HEK293 (cell line): Measurements from ENCODE around the gene EGR1.
A peak's percentile ranks its signal among the peaks of the same experiment; 100 is the strongest.

Experiments used
- CTCF ChIA-PET: fragments of 350-600 bp; formaldehyde crosslinking; extraction: SDS; loops from one replicate; lab custom pipeline; 2021; ENCODE audit warnings: antibody characterized with exemption; lab: Yijun Ruan, JAX
- POLR2A ChIA-PET: fragments of 300-600 bp; formaldehyde crosslinking; extraction: SDS; loops from one replicate; lab custom pipeline; 2020; ENCODE audit warnings: antibody characterized with exemption, inconsistent platforms; lab: Yijun Ruan, JAX
- H3K27ac ChIP-seq: fragments of 200-500 bp; sonication (Bioruptor generic); 2 replicates; pipeline ENCODE4 v1.5.1; 2014; ENCODE audit warnings: low read depth, low read length, control low read depth, inconsistent platforms; ENCODE audit errors: extremely low read depth
- H3K36me3 ChIP-seq, 2 experiments: fragments of 200-500 bp in 1 of 2; sonication (Bioruptor generic) in 1 of 2; 1 replicate in 1 of 2; 2 replicates in 1 of 2; pipeline ENCODE4 v1.5.1; 2014 to 2017; ENCODE audit warnings: inconsistent platforms in 2 of 2, low read length in 2 of 2; ENCODE audit not compliant: control insufficient read depth in 2 of 2, insufficient read depth in 1 of 2
- H3K4me1 ChIP-seq: fragments of 200-500 bp; sonication (Bioruptor generic); 2 replicates; pipeline ENCODE4 v1.5.1; 2014; ENCODE audit warnings: mild to moderate bottlenecking, low read length, inconsistent platforms; ENCODE audit not compliant: control insufficient read depth, insufficient read depth
- H3K4me3 ChIP-seq: 2 replicates; pipeline ENCODE4 v1.5.1; 2011; ENCODE audit warnings: low read depth, mild to moderate bottlenecking, control low read depth, low read length, moderate library complexity
- H3K9me3 ChIP-seq: fragments of 200-500 bp; sonication (Bioruptor generic); 2 replicates; pipeline ENCODE4 v1.5.1; 2014; ENCODE audit warnings: low read depth, low read length, inconsistent platforms; ENCODE audit not compliant: control insufficient read depth, insufficient read depth
- EGR2 ChIP-seq: fragments of 450-650 bp; formaldehyde crosslinking; IDR thresholded peaks from 2 replicates; pipeline ENCODE4 v1.5.1; 2016; ENCODE audit warnings: low read depth, missing biosample characterization, missing genetic modification characterization
- KLF17 ChIP-seq: fragments of 450-650 bp; formaldehyde crosslinking; IDR thresholded peaks from 2 replicates; pipeline ENCODE4 v1.5.1; 2016; ENCODE audit warnings: missing biosample characterization, missing genetic modification characterization
- YY2 ChIP-seq: fragments of 450-650 bp; formaldehyde crosslinking; IDR thresholded peaks from 2 replicates; pipeline ENCODE4 v1.5.1; 2016; ENCODE audit warnings: missing biosample characterization, missing genetic modification characterization
- ZBTB20 ChIP-seq: fragments of 450-650 bp; formaldehyde crosslinking; IDR thresholded peaks from 2 replicates; pipeline ENCODE4 v1.5.1; 2016; ENCODE audit warnings: missing biosample characterization, missing genetic modification characterization
- ZFP37 ChIP-seq: fragments of 450-650 bp; formaldehyde crosslinking; IDR thresholded peaks from 2 replicates; pipeline ENCODE4 v1.5.1; 2016; ENCODE audit warnings: missing biosample characterization, missing genetic modification characterization
- ZNF133 ChIP-seq: fragments of 450-650 bp; formaldehyde crosslinking; IDR thresholded peaks from 2 replicates; pipeline ENCODE4 v1.5.1; 2016; ENCODE audit warnings: missing biosample characterization, missing genetic modification characterization
- ZNF138 ChIP-seq: fragments of 450-650 bp; formaldehyde crosslinking; IDR thresholded peaks from 2 replicates; pipeline ENCODE4 v1.5.1; 2016; ENCODE audit warnings: missing biosample characterization, missing genetic modification characterization, borderline replicate concordance
- ZNF202 ChIP-seq: fragments of 450-650 bp; formaldehyde crosslinking; IDR thresholded peaks from 2 replicates; pipeline ENCODE4 v1.5.1; 2016; ENCODE audit warnings: missing biosample characterization, missing genetic modification characterization, borderline replicate concordance
- ZNF311 ChIP-seq: fragments of 450-650 bp; formaldehyde crosslinking; IDR thresholded peaks from 2 replicates; pipeline ENCODE4 v1.5.1; 2017; ENCODE audit warnings: missing biosample characterization, missing genetic modification characterization, borderline replicate concordance
- ZNF366 ChIP-seq: fragments of 450-650 bp; formaldehyde crosslinking; conservative IDR thresholded peaks from 2 replicates; pipeline ENCODE4 v1.5.1; 2016; ENCODE audit warnings: missing biosample characterization, missing genetic modification characterization
- ZNF600 ChIP-seq: fragments of 450-650 bp; formaldehyde crosslinking; IDR thresholded peaks from 2 replicates; pipeline ENCODE4 v1.5.1; 2016; ENCODE audit warnings: missing biosample characterization, missing genetic modification characterization
- ZNF654 ChIP-seq: fragments of 450-650 bp; formaldehyde crosslinking; IDR thresholded peaks from 2 replicates; pipeline ENCODE4 v1.5.1; 2016; ENCODE audit warnings: low read depth, missing biosample characterization, missing genetic modification characterization
- ZNF660 ChIP-seq: fragments of 450-650 bp; IDR thresholded peaks from 2 replicates; pipeline ENCODE4 v1.5.1; 2018; ENCODE audit warnings: missing biosample characterization, mild to moderate bottlenecking, missing genetic modification characterization
- ZNF664 ChIP-seq: fragments of 450-650 bp; formaldehyde crosslinking; IDR thresholded peaks from 2 replicates; pipeline ENCODE4 v1.5.1; 2016; ENCODE audit warnings: missing biosample characterization, missing genetic modification characterization
- ZNF837 ChIP-seq: fragments of 450-650 bp; formaldehyde crosslinking; IDR thresholded peaks from 2 replicates; pipeline ENCODE4 v1.5.1; 2016; ENCODE audit warnings: missing biosample characterization, missing genetic modification characterization
- TF ChIP-seq, protein P1 (sequence below): fragments of 450-650 bp; formaldehyde crosslinking; IDR thresholded peaks from 2 replicates; pipeline ENCODE4 v1.5.1; 2017; ENCODE audit warnings: missing biosample characterization, missing genetic modification characterization
- TF ChIP-seq, protein P2 (sequence below): fragments of 450-650 bp; formaldehyde crosslinking; IDR thresholded peaks from 2 replicates; pipeline ENCODE4 v1.5.1; 2016; ENCODE audit warnings: missing biosample characterization, missing genetic modification characterization

Gene EGR1

GRCh38 chr5:138458384-138458783, 6.9 kb upstream of the EGR1 start:
- ChIA-PET POLR2A (no interaction called here), CTCF (interaction anchor here (1.6 to 1.7 kb wide), 2 partner anchors 8 to 45 kb away, joined by 5 to 10 read pairs; no protein-coding TSS in a partner anchor)
- peaks cover 2% of the 10 kb centered on the region; the same call in 1 of the 2 replicates for H3K4me1 ChIP-seq
- TF ChIP-seq, protein P1, sequence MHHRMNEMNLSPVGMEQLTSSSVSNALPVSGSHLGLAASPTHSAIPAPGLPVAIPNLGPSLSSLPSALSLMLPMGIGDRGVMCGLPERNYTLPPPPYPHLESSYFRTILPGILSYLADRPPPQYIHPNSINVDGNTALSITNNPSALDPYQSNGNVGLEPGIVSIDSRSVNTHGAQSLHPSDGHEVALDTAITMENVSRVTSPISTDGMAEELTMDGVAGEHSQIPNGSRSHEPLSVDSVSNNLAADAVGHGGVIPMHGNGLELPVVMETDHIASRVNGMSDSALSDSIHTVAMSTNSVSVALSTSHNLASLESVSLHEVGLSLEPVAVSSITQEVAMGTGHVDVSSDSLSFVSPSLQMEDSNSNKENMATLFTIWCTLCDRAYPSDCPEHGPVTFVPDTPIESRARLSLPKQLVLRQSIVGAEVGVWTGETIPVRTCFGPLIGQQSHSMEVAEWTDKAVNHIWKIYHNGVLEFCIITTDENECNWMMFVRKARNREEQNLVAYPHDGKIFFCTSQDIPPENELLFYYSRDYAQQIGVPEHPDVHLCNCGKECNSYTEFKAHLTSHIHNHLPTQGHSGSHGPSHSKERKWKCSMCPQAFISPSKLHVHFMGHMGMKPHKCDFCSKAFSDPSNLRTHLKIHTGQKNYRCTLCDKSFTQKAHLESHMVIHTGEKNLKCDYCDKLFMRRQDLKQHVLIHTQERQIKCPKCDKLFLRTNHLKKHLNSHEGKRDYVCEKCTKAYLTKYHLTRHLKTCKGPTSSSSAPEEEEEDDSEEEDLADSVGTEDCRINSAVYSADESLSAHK, result 0 out of 2 replicates have a peak, but pooled peaks have one; percentile 47
- TF ChIP-seq, protein P2, sequence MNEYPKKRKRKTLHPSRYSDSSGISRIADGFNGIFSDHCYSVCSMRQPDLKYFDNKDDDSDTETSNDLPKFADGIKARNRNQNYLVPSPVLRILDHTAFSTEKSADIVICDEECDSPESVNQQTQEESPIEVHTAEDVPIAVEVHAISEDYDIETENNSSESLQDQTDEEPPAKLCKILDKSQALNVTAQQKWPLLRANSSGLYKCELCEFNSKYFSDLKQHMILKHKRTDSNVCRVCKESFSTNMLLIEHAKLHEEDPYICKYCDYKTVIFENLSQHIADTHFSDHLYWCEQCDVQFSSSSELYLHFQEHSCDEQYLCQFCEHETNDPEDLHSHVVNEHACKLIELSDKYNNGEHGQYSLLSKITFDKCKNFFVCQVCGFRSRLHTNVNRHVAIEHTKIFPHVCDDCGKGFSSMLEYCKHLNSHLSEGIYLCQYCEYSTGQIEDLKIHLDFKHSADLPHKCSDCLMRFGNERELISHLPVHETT (tag by site-specific recombination), result no peak
- H3K9me3 ChIP-seq, result no peaks in the 10 kb centered on the region
- no peaks in the 10 kb centered on the region for H3K36me3 ChIP-seq
- no peak overlapping the region for H3K4me3 ChIP-seq
- H3K27ac ChIP-seq, result no peak overlapping the region

- CTCF ChIA-PET, result interaction anchor here (1.6 kb wide), 1 partner anchor 9 kb away, joined by 5 read pairs; no protein-coding TSS in a partner anchor
- no peak overlapping the region for H3K4me3 ChIP-seq
- H3K4me1 ChIP-seq, result peaks cover 4% of the 10 kb centered on the region; the same call in 1 of the 2 replicates
- no peak overlapping the region for H3K27ac ChIP-seq
- no peaks in the 10 kb centered on the region for H3K9me3 ChIP-seq
- TF ChIP-seq ZFP37 (tag by site-specific recombination) (no peak), ZNF664 (no peak), EGR2 (tag by site-specific recombination) (no peak), ZNF133 (no peak), ZNF654 (tag by site-specific recombination) (no peak), ZNF311 (no peak), ZNF138 (no peak)
- H3K36me3 ChIP-seq, result no peaks in the 10 kb centered on the region
- POLR2A ChIA-PET, result no interaction called here
Measured at GRCh38 chr5:138458856-138459255, 6.4 kb upstream of the EGR1 start.

DNA sequence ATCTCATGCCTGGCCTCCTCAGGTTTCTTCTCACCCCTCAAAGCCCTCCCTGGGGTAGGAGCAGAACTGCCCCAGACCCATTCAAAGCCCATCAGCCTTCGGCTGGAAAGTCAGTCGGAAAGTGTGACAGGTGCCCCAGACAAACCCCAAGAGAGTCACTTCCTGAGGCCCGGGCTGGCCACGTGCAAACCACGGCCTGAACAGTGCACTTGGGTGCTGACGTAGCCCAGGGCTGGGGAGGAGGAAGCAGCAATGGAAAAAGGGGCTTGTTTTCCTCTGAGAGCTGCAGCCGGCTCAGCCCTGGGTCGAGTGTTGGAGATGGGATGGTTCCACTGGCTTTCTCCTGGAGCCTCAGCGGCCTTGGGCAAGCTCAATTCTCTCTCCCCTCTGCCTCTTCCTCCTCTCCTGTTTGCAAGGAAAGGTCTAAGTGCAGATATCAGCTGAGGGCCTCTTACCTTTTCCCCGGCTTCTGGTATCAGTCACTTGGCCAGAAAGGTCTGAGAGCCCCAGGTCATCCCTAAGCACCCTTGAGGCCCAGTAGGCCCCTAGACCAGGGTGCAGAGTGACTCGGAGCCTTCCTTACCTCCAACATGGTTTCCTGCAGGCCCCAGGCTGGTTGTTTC, 5.9 kb upstream of the EGR1 start:
- POLR2A ChIA-PET, result no interaction called here
- Histone ChIP-seq H3K4me3 (no peak overlapping the region), H3K27ac (no peak overlapping the region), H3K9me3 (no peaks in the 10 kb centered on the region), H3K36me3 (no peaks in the 10 kb centered on the region), H3K4me1 (peaks cover 4% of the 10 kb centered on the region; the same call in 1 of the 2 replicates)
- TF ChIP-seq ZNF366 (tag by site-specific recombination) (no peak), ZNF202 (tag by site-specific recombination) (no peak), ZNF600 (tag by site-specific recombination) (no peak), ZNF837 (tag by site-specific recombination) (no peak), YY2 (tag by site-specific recombination) (no peak), ZBTB20 (tag by site-specific recombination) (no peak), KLF17 (tag by site-specific recombination) (no peak), ZNF660 (no peak)
- CTCF ChIA-PET, result no interaction called here
